ENCODE measurements around the gene MSN.
"Not testable (repeated sequence)": the region's sequence is repeated elsewhere in the genome, so short reads cannot be mapped to it uniquely, and the experiment has no call there.

The MSN gene

DNA sequence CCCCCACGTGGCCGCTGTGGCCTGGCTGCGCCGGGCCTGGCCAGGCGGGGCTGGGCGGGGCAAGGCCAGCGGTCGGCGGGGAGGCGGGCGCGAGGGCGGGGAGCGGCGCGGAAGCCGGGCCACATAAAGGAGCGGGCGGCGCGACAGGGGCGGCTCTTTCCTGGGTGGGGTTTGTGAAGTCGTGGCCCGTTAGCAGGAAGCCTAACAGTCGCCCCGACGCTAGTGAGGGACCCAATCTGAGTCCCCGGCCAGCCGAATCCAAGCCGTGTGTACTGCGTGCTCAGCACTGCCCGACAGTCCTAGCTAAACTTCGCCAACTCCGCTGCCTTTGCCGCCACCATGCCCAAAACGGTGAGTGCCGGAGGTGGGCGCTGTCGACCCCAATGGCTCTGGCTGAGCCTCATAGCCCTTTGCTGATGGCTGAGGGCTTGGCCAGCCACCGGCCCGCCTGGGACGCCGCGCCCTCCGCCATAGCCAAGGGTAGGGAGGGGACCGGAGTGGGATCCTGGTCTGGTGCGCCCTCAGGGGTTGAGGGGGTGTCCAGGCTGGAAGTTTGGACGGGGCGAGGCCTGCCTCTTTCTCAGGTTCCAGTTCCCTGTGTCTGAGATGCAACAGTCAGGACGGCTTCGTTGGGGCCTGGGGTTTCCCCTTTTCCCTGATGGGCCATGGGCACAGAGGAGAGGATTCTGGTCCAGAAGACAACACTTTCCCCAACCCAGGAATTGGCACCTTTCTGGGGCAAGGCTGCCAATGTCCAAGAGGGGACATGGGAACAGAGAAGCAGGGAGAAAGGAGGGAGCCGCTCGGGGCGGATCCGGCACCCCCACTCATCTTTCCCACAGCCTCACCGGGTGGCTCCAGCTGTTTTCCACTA, at the start of gene MSN:
MSN (plus strand) TSS at position 152 of the 874 bp plus-strand sequence; CDS start at position 340, 188 bp downstream.
- Histone ChIP-seq H3K4me1 (ENCODE audit: insufficient read depth, low read length) (peaks cover 43% of the 10 kb centered on the region), H3K9ac (ENCODE audit: low read depth, low read length) (peak within 1 kb of the TSS; percentile 94), H3K4me3 (ENCODE audit: low read depth in 1 of 2, low read length in 2 of 2) (peak within 1 kb of the TSS; percentile 66 to 88), H3K4me2 (ENCODE audit: insufficient read depth, low read length) (peak within 1 kb of the TSS; percentile 79), H3K36me3 (ENCODE audit: insufficient read depth, low read length) (peaks cover 30% of the 10 kb centered on the region), H3K27ac (ENCODE audit: low read length) (peak within 1 kb of the TSS; percentile 89), H3K9me3 (ENCODE audit: insufficient read depth, low read length, severe bottlenecking) (no peaks in the 10 kb centered on the region), H4K20me1 (ENCODE audit: insufficient read depth, low read length) (peaks cover 27% of the 10 kb centered on the region), H3K79me2 (ENCODE audit: insufficient read depth, low read length) (peaks cover 56% of the 10 kb centered on the region), H3K27me3 (ENCODE audit: insufficient read depth, low read length, poor library complexity) (no peaks in the 10 kb centered on the region), H2AFZ (ENCODE audit: low read depth, low read length) (peak within 1 kb of the TSS; percentile 56)
- ATAC-seq (ENCODE audit: insufficient read depth, low read depth) (peak; percentile 75), DNase-seq (peak; percentile 82)
- TF ChIP-seq EZH2 (IDR thresholded peaks at IDR 0.05; ENCODE audit: borderline replicate concordance, low read depth, low read length, severe bottlenecking) (no peak), CTCF (IDR thresholded peaks at IDR 0.05; ENCODE audit: borderline replicate concordance, extremely low read depth, low read length, poor library complexity, severe bottlenecking) (peak; percentile 56)

- H3K4me3 ChIP-seq (ENCODE audit: low read depth in 1 of 2, low read length in 2 of 2); H3K79me2 ChIP-seq (ENCODE audit: insufficient read depth, low read length); H3K36me3 ChIP-seq (ENCODE audit: insufficient read depth, low read length); H3K4me2 ChIP-seq (ENCODE audit: insufficient read depth, low read length); H3K4me1 ChIP-seq (ENCODE audit: insufficient read depth, low read length); H3K9ac ChIP-seq (ENCODE audit: low read depth, low read length); H3K27ac ChIP-seq (ENCODE audit: low read length); DNase-seq; ATAC-seq (ENCODE audit: insufficient read depth, low read depth); H2AFZ ChIP-seq (ENCODE audit: low read depth, low read length); H3K9me3 ChIP-seq (ENCODE audit: insufficient read depth, low read length, severe bottlenecking); H4K20me1 ChIP-seq (ENCODE audit: insufficient read depth, low read length); H3K27me3 ChIP-seq (ENCODE audit: insufficient read depth, low read length, poor library complexity): not testable (repeated sequence)
These were observed 47.3 kb upstream of the MSN start for GRCh38 chrX:65620096-65620705.

GRCh38 chrX:65630771-65631170, 36.7 kb upstream of the MSN start:
- Histone ChIP-seq H4K20me1 (ENCODE audit: insufficient read depth, low read length) (no peaks in the 10 kb centered on the region), H3K9me3 (ENCODE audit: insufficient read depth, low read length, severe bottlenecking) (no peaks in the 10 kb centered on the region), H3K79me2 (ENCODE audit: insufficient read depth, low read length) (no peaks in the 10 kb centered on the region), H3K4me2 (ENCODE audit: insufficient read depth, low read length) (no peak overlapping the region), H3K27me3 (ENCODE audit: insufficient read depth, low read length, poor library complexity) (no peaks in the 10 kb centered on the region), H3K36me3 (ENCODE audit: insufficient read depth, low read length) (no peaks in the 10 kb centered on the region), H3K4me1 (ENCODE audit: insufficient read depth, low read length) (no peaks in the 10 kb centered on the region), H3K9ac (ENCODE audit: low read depth, low read length) (no peak overlapping the region), H3K27ac (ENCODE audit: low read length) (no peak overlapping the region), H2AFZ (ENCODE audit: low read depth, low read length) (no peak overlapping the region), H3K4me3 (ENCODE audit: low read depth in 1 of 2, low read length in 2 of 2) (no peak overlapping the region)
- DNase-seq (no peak), ATAC-seq (ENCODE audit: insufficient read depth, low read depth) (no peak)
- TF ChIP-seq CTCF (IDR thresholded peaks at IDR 0.05; ENCODE audit: borderline replicate concordance, extremely low read depth, low read length, poor library complexity, severe bottlenecking) = no peak
- TF ChIP-seq EZH2 (IDR thresholded peaks at IDR 0.05; ENCODE audit: borderline replicate concordance, low read depth, low read length, severe bottlenecking) = no peak

DNA sequence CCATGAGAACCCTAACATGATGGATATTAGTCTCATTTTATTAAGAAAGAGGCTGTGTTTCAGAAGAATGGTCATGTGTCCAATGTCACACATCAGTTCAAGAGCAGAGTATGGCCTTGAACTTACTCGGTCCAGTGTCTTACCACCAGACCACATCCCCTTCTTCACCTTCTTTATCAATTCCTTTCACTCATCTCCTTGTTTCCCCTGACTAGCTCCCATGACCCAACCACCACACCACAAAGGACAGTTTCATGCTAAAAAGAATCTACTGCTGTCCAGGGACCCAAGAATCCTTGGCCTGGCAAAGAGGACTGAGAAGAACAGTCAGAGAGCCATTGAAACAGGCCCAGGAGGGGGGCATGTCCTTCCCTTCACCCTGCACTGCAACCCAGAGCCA, 33.6 kb upstream of the MSN start:
- no peak overlapping the region for H3K27ac ChIP-seq (ENCODE audit: low read length)
- TF ChIP-seq CTCF (IDR thresholded peaks at IDR 0.05; ENCODE audit: borderline replicate concordance, extremely low read depth, low read length, poor library complexity, severe bottlenecking) (no peak), EZH2 (IDR thresholded peaks at IDR 0.05; ENCODE audit: borderline replicate concordance, low read depth, low read length, severe bottlenecking) (no peak)
- no peaks in the 10 kb centered on the region for H3K79me2 ChIP-seq (ENCODE audit: insufficient read depth, low read length)
- ATAC-seq (ENCODE audit: insufficient read depth, low read depth) (no peak), DNase-seq (no peak)
- no peaks in the 10 kb centered on the region for H3K27me3 ChIP-seq (ENCODE audit: insufficient read depth, low read length, poor library complexity)
- no peaks in the 10 kb centered on the region for H3K4me1 ChIP-seq (ENCODE audit: insufficient read depth, low read length)
- H4K20me1 ChIP-seq (ENCODE audit: insufficient read depth, low read length) = no peaks in the 10 kb centered on the region
- H2AFZ ChIP-seq (ENCODE audit: low read depth, low read length) = no peak overlapping the region
- H3K9me3 ChIP-seq (ENCODE audit: insufficient read depth, low read length, severe bottlenecking) = no peaks in the 10 kb centered on the region
- H3K4me3 ChIP-seq (ENCODE audit: low read depth in 1 of 2, low read length in 2 of 2) = no peak overlapping the region
- H3K4me2 ChIP-seq (ENCODE audit: insufficient read depth, low read length) = no peak overlapping the region
- no peaks in the 10 kb centered on the region for H3K36me3 ChIP-seq (ENCODE audit: insufficient read depth, low read length)
- no peak overlapping the region for H3K9ac ChIP-seq (ENCODE audit: low read depth, low read length)

All from DND-41 (cell line).